HepG2 (cell line): ENCODE results near the gene SMYD5. TPM values are rescaled to one million over a fixed set of nuclear protein-coding genes. Genes with fewer than 3 reads are reported as not detected.
A peak's percentile ranks its signal among the peaks of the same experiment; 100 is the strongest.

Experiments
- AKAP8 ChIP-seq: sonication (generic); formaldehyde crosslinking; IDR thresholded peaks from 2 replicates; pipeline ENCODE4 v1.5.1; 2020; ENCODE audit warnings: mild to moderate bottlenecking, missing genetic modification reagents
- DNMT1 ChIP-seq: sonication (generic); formaldehyde crosslinking; IDR thresholded peaks from 2 replicates; pipeline ENCODE4 v1.5.1; 2020; ENCODE audit warnings: mild to moderate bottlenecking, missing genetic modification reagents
- HMG20B ChIP-seq: conservative IDR thresholded peaks from 2 replicates; pipeline ENCODE4 v1.6.1; 2016; ENCODE audit warnings: missing genetic modification reagents, missing compliant biosample characterization
- TBL1XR1 ChIP-seq: fragments of 150-350 bp; IDR thresholded peaks from 2 replicates; pipeline ENCODE4 v1.6.1; 2014; ENCODE audit warnings: borderline replicate concordance, low read length; ENCODE audit not compliant: partially characterized antibody
- ZNF383 ChIP-seq: sonication (generic); formaldehyde crosslinking; IDR thresholded peaks from 2 replicates; pipeline ENCODE4 v1.4.0; 2020; ENCODE audit warnings: missing genetic modification reagents, mild to moderate bottlenecking, borderline replicate concordance
- ZNF75D ChIP-seq: sonication (generic); formaldehyde crosslinking; IDR thresholded peaks from 2 replicates; pipeline ENCODE4 v1.8.1; 2023; ENCODE audit warnings: missing genetic modification reagents, mild to moderate bottlenecking, borderline replicate concordance
- ZNF777 ChIP-seq: sonication (generic); formaldehyde crosslinking; IDR thresholded peaks from 2 replicates; pipeline ENCODE4 v1.4.0; 2020; ENCODE audit warnings: missing genetic modification reagents
- polyA plus RNA-seq, 8 experiments: library from polyadenylated mRNA; depleted of rRNA in 3 of 8; stranded (reverse) in 7 of 8; unstranded in 1 of 8; fragments of >200 nt; fragmentation: Illumina TruSeq in 4 of 8; extraction: Trizol in 4 of 8; gene quantifications; 2 replicates each; pipeline versions ENCODE4 v1.2.1 to v1.2.3, GENCODE V29; 2011 to 2016; ENCODE audit warnings: low read depth in 4 of 8, missing spikeins in 1 of 8, mixed read lengths in 1 of 8; ENCODE audit not compliant: insufficient read depth in 1 of 8
- total RNA-seq, 5 experiments: library from RNA; depleted of rRNA; stranded (reverse); fragments of >200 nt; fragmentation: Illumina TruSeq; extraction: Trizol; gene quantifications; 2 replicates each; pipeline ENCODE4 v1.2.3, GENCODE V29; 2016; ENCODE audit warnings: low read depth in 1 of 5
- TF ChIP-seq, protein P1 (sequence below): sonication (generic); formaldehyde crosslinking; IDR thresholded peaks from 2 replicates; pipeline ENCODE4 v1.4.0; 2020; ENCODE audit warnings: missing genetic modification reagents, mild to moderate bottlenecking, borderline replicate concordance
- TF ChIP-seq, protein P2 (sequence below): sonication (generic); formaldehyde crosslinking; IDR thresholded peaks from 2 replicates; pipeline ENCODE4 v1.4.0; 2020; ENCODE audit warnings: mild to moderate bottlenecking, missing genetic modification reagents

Gene SMYD5
- total and polyA plus RNA-seq, 2 of the 13 experiments (the other 11 are each of a cell fraction or from before 2014, with no cell fraction given): 55.8 to 70.4 TPM

- TF ChIP-seq, protein P1, sequence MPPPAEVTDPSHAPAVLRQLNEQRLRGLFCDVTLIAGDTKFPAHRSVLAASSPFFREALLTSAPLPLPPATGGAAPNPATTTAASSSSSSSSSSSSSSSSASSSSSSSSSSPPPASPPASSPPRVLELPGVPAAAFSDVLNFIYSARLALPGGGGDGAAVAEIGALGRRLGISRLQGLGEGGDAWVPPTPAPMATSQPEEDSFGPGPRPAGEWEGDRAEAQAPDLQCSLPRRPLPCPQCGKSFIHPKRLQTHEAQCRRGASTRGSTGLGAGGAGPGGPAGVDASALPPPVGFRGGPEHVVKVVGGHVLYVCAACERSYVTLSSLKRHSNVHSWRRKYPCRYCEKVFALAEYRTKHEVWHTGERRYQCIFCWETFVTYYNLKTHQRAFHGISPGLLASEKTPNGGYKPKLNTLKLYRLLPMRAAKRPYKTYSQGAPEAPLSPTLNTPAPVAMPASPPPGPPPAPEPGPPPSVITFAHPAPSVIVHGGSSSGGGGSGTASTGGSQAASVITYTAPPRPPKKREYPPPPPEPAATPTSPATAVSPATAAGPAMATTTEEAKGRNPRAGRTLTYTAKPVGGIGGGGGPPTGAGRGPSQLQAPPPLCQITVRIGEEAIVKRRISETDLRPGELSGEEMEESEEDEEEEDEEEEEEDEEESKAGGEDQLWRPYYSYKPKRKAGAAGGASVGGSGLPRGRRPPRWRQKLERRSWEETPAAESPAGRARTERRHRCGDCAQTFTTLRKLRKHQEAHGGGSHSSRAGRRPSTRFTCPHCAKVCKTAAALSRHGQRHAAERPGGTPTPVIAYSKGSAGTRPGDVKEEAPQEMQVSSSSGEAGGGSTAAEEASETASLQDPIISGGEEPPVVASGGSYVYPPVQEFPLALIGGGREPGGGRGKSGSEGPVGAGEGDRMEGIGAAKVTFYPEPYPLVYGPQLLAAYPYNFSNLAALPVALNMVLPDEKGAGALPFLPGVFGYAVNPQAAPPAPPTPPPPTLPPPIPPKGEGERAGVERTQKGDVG (CRISPR knock-in tag): 0 out of 2 replicates have a peak, but pooled peaks have one; percentile 12
- TF ChIP-seq, protein P2, sequence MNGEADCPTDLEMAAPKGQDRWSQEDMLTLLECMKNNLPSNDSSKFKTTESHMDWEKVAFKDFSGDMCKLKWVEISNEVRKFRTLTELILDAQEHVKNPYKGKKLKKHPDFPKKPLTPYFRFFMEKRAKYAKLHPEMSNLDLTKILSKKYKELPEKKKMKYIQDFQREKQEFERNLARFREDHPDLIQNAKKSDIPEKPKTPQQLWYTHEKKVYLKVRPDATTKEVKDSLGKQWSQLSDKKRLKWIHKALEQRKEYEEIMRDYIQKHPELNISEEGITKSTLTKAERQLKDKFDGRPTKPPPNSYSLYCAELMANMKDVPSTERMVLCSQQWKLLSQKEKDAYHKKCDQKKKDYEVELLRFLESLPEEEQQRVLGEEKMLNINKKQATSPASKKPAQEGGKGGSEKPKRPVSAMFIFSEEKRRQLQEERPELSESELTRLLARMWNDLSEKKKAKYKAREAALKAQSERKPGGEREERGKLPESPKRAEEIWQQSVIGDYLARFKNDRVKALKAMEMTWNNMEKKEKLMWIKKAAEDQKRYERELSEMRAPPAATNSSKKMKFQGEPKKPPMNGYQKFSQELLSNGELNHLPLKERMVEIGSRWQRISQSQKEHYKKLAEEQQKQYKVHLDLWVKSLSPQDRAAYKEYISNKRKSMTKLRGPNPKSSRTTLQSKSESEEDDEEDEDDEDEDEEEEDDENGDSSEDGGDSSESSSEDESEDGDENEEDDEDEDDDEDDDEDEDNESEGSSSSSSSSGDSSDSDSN: peak; percentile 6; the same call in 1 of the 2 replicates
- TF ChIP-seq HMG20B (no peak), ZNF383 (CRISPR knock-in tag) (no peak), DNMT1 (CRISPR knock-in tag) (no peak), ZNF777 (CRISPR knock-in tag) (peak; percentile 19; the same call in 1 of the 2 replicates), TBL1XR1 (no peak), ZNF75D (CRISPR knock-in tag) (0 out of 2 replicates have a peak, but pooled peaks have one; percentile 49), AKAP8 (CRISPR knock-in tag) (no peak)
Observed at GRCh38 chr2:73176205-73176880, 37.7 kb upstream of the SMYD5 start (continued).
